Measurements from ENCODE around the gene TJP1. TPM values are rescaled to one million over a fixed set of nuclear protein-coding genes. Genes with fewer than 3 reads are reported as not detected.

Gene TJP1
- total and polyA plus RNA-seq, 9 donors, result 36.0 to 57.6 (median 43.4) TPM

DNA sequence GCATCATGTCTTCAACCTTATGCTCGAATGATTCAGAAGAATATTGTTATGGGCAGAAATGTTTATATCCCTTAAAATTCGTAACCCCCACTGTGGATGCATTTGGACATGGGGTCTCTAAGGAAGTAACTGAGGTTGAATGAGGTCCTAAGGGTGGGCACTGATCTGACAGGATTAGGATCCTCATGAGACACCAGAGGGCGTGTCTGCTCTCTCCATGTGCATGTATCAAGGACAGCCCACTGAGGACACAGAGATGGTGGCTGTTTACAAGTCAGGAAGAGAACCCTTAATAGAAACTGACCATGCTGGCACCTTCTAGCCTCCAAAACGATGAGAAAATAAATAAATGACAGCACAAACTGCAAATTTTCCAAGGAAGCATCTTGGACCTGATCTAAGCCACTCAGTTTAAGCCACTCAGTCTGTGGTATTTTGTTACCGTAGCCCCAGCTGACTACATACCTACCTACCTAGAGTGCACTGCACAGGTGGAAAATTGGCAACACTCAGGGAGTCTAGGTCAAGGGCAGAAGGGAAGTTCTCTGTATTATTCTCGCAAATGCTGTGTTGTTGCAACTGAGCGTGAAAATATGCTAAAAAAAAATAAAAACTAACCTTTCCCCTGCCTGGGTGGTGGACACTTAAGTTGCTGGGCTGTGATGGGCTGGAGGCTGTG lies 126.6 kb downstream of the TJP1 start:
- Histone ChIP-seq H3K4me3 (ENCODE audit: low read length) (no peak overlapping the region), H3K27me3 (ENCODE audit: control insufficient read depth, insufficient read depth, low read length) (no peaks in the 10 kb centered on the region), H3K27ac (ENCODE audit: low read length) (no peak overlapping the region), H3K9me3 (replicated peaks; ENCODE audit: control insufficient read depth, low read depth, low read length) (no peaks in the 10 kb centered on the region), H3K36me3 (ENCODE audit: control insufficient read depth, insufficient read depth, low read length) (peaks cover 7% of the 10 kb centered on the region), H3K4me1 (ENCODE audit: control insufficient read depth, insufficient read depth, low read length) (no peaks in the 10 kb centered on the region)
- no peak for DNase-seq
- 60% methylated on average over 1 of the region's 7 CpGs for WGBS (ENCODE audit: insufficient coverage)

DNA sequence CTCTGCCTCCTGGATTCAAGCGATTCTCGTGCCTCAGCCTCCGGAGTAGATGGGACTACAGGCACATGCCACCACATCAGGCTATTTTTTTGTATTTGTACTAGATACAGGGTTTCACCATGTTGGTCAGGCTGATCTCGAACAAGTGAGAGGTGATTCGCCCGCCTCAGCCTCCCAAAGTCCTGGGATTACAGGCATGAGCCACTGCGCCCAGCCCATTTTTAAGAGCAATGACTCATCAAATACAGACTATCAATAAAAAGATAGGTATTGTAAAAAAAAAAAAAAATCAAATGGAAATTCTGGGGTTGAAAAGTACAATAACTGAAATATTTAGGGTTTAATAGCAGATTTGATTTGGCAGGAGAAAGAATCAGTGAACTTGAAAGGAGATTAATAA lies 129.0 kb downstream of the TJP1 start:
- Histone ChIP-seq H3K4me1 (ENCODE audit: control insufficient read depth, insufficient read depth, low read length) (no peaks in the 10 kb centered on the region), H3K27me3 (ENCODE audit: control insufficient read depth, insufficient read depth, low read length) (no peaks in the 10 kb centered on the region), H3K9me3 (replicated peaks; ENCODE audit: control insufficient read depth, low read depth, low read length) (no peaks in the 10 kb centered on the region), H3K27ac (ENCODE audit: low read length) (no peak overlapping the region), H3K4me3 (ENCODE audit: low read length) (no peak overlapping the region), H3K36me3 (ENCODE audit: control insufficient read depth, insufficient read depth, low read length) (peaks cover under 1% of the 10 kb centered on the region)
- DNase-seq, result no peak
- WGBS (ENCODE audit: insufficient coverage), result no CpG with 5 or more reads among the region's 7 CpGs

DNA sequence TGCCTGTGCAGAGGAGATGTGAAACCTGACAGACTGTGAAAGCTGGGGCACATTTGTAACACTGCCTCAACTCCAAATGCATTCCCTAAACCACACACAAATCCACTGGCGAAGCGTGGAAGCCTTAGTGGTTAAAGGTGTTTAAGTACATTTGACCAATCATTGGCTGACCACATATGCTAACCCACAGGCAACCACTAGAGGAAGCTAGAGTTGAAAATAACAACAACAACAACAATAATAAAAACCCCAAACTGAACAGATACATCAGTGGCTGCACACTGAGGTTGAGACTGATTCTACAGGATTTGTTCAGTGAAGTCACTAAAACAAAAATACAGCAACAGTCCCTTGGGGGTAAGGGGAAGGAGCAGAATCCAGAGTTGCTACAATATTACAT lies 129.7 kb downstream of the TJP1 start:
- no CpG with 5 or more reads among the region's 2 CpGs for WGBS (ENCODE audit: insufficient coverage)

DNA sequence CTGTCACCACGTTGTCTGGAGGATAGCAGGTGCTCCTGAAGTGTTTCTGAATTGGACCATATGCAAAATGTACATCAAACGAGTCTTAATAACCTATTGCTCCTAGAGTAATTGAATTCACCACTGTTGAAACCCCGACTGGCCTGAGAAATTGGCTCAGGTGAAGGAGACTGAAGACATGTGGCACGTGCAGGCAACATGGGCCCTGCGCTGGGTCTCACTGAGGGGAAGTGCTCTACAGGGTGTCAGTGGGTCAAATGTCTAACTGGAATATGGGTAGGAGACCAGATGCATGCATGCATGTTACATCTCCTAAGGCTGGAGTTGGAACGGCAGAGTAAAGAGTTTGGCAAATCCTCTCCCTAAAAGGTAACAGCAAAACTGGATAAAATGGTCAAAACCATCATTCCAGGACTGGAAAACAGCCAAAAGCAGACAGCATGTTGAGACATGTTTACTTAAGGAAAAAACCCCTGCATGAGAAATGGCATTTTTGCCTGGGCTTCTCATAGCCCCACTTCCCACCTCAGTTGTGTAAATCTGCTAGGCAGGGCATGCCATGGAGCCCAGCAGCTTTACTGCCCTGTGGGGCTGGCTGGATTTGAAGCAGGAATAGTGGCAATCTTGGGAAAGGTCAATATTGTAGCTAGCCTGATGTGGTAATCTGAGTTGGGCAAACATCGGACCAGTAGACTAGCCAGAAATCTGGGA lies 131.3 kb downstream of the TJP1 start:
- H3K9me3 ChIP-seq (replicated peaks; ENCODE audit: control insufficient read depth, low read depth, low read length), result no peaks in the 10 kb centered on the region
- DNase-seq, result no peak
- no peak overlapping the region for H3K27ac ChIP-seq (ENCODE audit: low read length)
- H3K4me1 ChIP-seq (ENCODE audit: control insufficient read depth, insufficient read depth, low read length), result no peaks in the 10 kb centered on the region
- WGBS (ENCODE audit: insufficient coverage), result 54% methylated on average over 5 of the region's 7 CpGs
- H3K27me3 ChIP-seq (ENCODE audit: control insufficient read depth, insufficient read depth, low read length), result no peaks in the 10 kb centered on the region
- H3K4me3 ChIP-seq (ENCODE audit: low read length), result no peak overlapping the region
- no peaks in the 10 kb centered on the region for H3K36me3 ChIP-seq (ENCODE audit: control insufficient read depth, insufficient read depth, low read length)

More for the DNA sequence above, 129.7 kb downstream of the TJP1 start:
- Histone ChIP-seq H3K36me3 (ENCODE audit: control insufficient read depth, insufficient read depth, low read length) (no peaks in the 10 kb centered on the region), H3K4me3 (ENCODE audit: low read length) (no peak overlapping the region), H3K27ac (ENCODE audit: low read length) (no peak overlapping the region), H3K4me1 (ENCODE audit: control insufficient read depth, insufficient read depth, low read length) (no peaks in the 10 kb centered on the region), H3K9me3 (replicated peaks; ENCODE audit: control insufficient read depth, low read depth, low read length) (no peaks in the 10 kb centered on the region), H3K27me3 (ENCODE audit: control insufficient read depth, insufficient read depth, low read length) (no peaks in the 10 kb centered on the region)
- DNase-seq, result no peak

DNA sequence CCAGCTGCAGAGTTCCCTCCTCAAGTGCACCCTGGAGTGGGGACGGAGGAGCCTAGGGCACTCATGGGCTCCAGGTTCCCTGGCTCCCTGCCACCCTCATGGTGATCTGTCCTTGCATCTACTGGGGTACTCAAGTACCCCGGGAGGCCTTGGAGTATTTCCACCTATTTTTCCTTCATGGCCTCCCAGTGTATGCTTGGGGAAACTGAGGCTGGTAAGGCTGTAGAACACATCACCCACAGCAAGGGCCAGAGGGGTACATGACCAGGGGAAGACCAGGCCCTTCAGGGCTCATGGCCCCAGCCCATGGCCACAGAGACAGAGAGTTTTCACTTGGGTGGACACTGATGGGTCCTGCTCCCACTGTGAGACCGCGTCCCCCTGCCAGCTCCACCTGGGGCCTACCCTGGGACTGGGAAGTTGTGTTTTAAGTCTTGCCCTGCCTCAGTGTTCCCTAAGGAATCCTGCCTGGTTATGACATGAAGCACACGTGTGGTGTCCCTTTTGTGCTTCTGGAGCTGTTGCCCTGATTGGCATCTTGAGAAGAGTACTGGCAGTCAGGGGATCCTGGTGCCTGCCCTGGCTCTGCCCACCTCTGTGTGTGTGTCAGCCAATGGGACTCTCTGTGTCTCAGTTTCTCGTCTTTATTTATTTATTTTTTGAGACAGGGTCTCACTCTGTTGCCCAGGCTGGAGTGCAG lies 132.8 kb downstream of the TJP1 start:
- no peak overlapping the region for H3K27ac ChIP-seq (ENCODE audit: low read length)
- H3K36me3 ChIP-seq (ENCODE audit: control insufficient read depth, insufficient read depth, low read length), result no peaks in the 10 kb centered on the region
- H3K4me1 ChIP-seq (ENCODE audit: control insufficient read depth, insufficient read depth, low read length), result no peaks in the 10 kb centered on the region
- no peaks in the 10 kb centered on the region for H3K27me3 ChIP-seq (ENCODE audit: control insufficient read depth, insufficient read depth, low read length)
- 92% methylated on average over 5 of the region's 6 CpGs for WGBS (ENCODE audit: insufficient coverage)
- no peak overlapping the region for H3K4me3 ChIP-seq (ENCODE audit: low read length)
- DNase-seq, result no peak
- H3K9me3 ChIP-seq (replicated peaks; ENCODE audit: control insufficient read depth, low read depth, low read length), result no peaks in the 10 kb centered on the region

DNA sequence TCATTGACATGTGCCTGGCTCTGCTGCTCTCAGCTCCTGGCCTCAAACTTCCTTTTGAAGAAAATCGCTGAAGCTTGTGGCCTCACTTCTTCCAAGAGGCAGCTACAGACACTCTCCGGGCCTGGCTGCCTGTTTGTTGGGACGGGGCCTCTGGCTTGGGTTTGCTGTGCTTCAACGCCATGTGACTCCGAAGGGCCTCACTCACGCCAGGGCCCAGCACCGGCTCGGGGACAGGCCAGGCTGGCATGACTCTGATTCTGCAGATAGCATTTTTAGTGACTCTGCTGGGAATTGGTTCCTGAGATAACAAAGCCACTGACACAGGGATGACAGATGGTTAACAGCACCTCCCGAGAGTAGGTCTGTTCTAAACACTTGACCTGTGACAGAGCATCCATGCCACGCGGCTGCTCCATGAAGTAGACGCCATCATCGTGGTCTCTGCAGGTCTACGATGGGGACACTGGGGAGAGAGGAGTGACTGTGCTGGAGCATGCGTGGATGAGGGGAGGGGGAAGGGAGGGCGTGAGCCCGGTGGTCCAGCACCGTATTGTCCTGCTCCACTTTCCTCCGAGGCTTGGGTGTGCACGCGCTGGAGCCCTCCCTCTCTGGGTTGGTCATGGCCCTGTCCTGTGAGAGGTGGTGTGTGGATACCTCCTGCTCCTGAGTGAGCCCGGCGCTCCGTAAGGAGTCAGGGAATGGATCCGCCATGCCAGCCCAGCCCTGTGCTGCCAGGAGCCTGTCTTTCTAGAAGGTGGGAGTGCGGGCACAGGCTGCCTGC lies 133.6 kb downstream of the TJP1 start:
- no peak overlapping the region for H3K4me3 ChIP-seq (ENCODE audit: low read length)
- H3K27ac ChIP-seq (ENCODE audit: low read length), result no peak overlapping the region
- H3K4me1 ChIP-seq (ENCODE audit: control insufficient read depth, insufficient read depth, low read length), result no peaks in the 10 kb centered on the region
- H3K36me3 ChIP-seq (ENCODE audit: control insufficient read depth, insufficient read depth, low read length), result no peaks in the 10 kb centered on the region
- H3K9me3 ChIP-seq (replicated peaks; ENCODE audit: control insufficient read depth, low read depth, low read length), result no peaks in the 10 kb centered on the region
- no peak for DNase-seq
- H3K27me3 ChIP-seq (ENCODE audit: control insufficient read depth, insufficient read depth, low read length), result no peaks in the 10 kb centered on the region
- 81% methylated on average over 25 of the region's 26 CpGs for WGBS (ENCODE audit: insufficient coverage)

DNA sequence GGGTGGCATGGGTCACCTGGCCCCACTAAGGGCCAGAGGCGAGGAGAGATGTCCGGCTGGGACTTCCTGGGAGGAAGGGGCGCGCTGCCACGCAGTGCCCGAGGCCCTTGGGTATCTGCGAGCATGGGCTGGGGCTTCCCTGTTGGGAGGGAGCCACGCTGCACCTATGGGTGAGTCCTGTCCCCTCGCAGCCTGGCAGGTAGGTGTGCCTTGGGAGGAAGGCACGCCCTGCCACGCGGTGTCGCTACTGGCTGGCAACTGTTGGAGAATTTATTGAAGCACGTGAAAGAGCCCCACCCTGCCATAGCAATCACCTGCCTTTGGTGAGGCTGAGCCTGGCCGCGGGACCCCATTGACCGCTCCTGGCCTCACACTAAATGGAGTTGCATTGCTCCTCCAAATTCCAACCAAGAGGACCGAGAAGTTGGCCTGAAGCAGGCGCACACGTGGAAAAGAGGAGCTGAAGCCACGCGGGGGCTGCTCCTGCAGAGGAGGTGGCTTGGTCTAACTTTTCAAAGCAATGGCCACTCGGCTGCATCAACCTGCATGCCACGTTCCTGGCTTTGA lies 134.2 kb downstream of the TJP1 start:
- Histone ChIP-seq H3K9me3 (replicated peaks; ENCODE audit: control insufficient read depth, low read depth, low read length) (no peaks in the 10 kb centered on the region), H3K27ac (ENCODE audit: low read length) (no peak overlapping the region), H3K36me3 (ENCODE audit: control insufficient read depth, insufficient read depth, low read length) (no peaks in the 10 kb centered on the region), H3K27me3 (ENCODE audit: control insufficient read depth, insufficient read depth, low read length) (no peaks in the 10 kb centered on the region), H3K4me1 (ENCODE audit: control insufficient read depth, insufficient read depth, low read length) (no peaks in the 10 kb centered on the region), H3K4me3 (ENCODE audit: low read length) (no peak overlapping the region)
- DNase-seq, result no peak
- 78% methylated on average over 23 of the region's 24 CpGs for WGBS (ENCODE audit: insufficient coverage)

DNA sequence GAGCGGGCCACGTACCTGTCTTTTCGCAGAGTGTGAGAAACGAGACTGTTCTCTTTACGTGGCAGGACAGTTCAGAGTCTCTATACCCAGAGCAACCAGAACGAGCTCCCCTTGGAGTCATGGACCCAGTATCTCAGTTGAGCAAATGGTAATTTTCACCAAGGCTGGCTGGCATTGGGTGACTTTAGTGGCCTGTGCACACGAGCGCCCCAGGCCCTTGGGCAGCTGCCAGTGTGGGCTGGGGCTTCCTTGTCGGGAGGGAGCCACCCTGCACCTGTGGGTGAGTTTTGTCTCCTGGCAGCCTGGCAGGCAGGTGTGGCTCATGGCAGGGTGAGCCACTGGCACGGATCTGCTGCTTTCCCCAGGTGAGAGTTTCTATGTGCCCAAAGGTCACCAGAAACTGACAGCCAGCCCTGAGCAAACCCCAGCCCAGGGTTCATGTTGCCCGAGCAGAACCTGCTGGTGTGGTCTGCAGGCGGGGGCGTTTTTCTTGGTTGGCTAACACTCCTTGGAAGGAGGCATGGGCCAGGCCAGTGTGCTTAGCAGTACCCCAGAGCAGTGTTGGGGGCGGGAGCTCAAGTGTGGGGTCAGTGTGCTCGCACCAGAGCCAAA lies 135.0 kb downstream of the TJP1 start:
- H3K27me3 ChIP-seq (ENCODE audit: control insufficient read depth, insufficient read depth, low read length), result no peaks in the 10 kb centered on the region
- H3K36me3 ChIP-seq (ENCODE audit: control insufficient read depth, insufficient read depth, low read length), result no peaks in the 10 kb centered on the region
- no peak overlapping the region for H3K27ac ChIP-seq (ENCODE audit: low read length)
- no peaks in the 10 kb centered on the region for H3K4me1 ChIP-seq (ENCODE audit: control insufficient read depth, insufficient read depth, low read length)
- no peaks in the 10 kb centered on the region for H3K9me3 ChIP-seq (replicated peaks; ENCODE audit: control insufficient read depth, low read depth, low read length)
- WGBS (ENCODE audit: insufficient coverage), result 74% methylated on average over 13 of the region's 15 CpGs
- no peak overlapping the region for H3K4me3 ChIP-seq (ENCODE audit: low read length)
- DNase-seq, result no peak

DNA sequence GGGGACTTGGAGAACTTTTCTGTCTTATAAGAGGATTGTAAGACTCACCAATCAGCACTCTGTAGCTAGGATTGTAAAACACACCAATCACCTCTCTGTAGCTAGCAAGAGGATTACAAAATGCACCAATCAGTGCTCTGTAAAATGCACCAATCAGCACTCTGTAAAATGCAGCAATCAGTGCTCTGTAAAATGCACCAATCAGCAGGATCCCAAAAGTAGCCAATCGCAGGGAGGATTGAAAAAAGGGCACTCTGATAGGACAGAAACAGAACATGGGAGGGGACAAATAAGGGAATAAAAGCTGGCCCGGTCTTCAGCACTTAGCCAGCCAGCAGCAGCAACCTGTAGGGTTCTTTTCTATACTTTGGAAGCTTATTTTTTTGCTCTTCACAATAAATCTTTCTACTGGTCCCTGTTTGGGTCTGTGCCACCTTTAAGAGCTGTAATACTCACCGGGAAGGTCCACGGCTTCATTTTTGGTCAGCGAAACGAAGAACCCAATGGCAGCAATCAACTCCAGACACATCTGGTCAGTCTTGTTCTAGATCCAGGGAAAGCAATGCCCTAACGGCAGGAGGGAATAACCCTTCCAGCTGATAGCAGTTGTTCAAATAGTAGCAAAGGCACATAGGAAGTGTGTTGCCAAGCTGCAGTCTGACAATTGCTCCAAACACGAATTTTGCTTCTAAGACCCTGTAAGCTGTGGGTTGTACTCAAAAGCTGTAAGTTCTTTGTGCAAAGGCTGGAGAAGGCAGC lies 135.6 kb downstream of the TJP1 start:
- Histone ChIP-seq H3K4me1 (ENCODE audit: control insufficient read depth, insufficient read depth, low read length) (no peaks in the 10 kb centered on the region), H3K27me3 (ENCODE audit: control insufficient read depth, insufficient read depth, low read length) (no peaks in the 10 kb centered on the region), H3K36me3 (ENCODE audit: control insufficient read depth, insufficient read depth, low read length) (no peaks in the 10 kb centered on the region), H3K27ac (ENCODE audit: low read length) (no peak overlapping the region), H3K4me3 (ENCODE audit: low read length) (no peak overlapping the region), H3K9me3 (replicated peaks; ENCODE audit: control insufficient read depth, low read depth, low read length) (no peaks in the 10 kb centered on the region)
- WGBS (ENCODE audit: insufficient coverage), result 74% methylated on average over 7 of the region's 8 CpGs
- DNase-seq, result no peak

Measured in muscle of leg (tissue), 11 donors.